Stimulated activated CD8-positive, alpha-beta memory T cell treated with anti-CD3 and anti-CD28 coated beads, Interleukin-4, amount 100 ng/mL, for 24 hours (primary cell): Measurements from ENCODE around the gene LRRC70.
"Not testable (repeated sequence)": the region's sequence is repeated elsewhere in the genome, so short reads cannot be mapped to it uniquely, and the experiment has no call there.

Experiments
- DNase-seq: peaks from one replicate; pipeline ENCODE4 v3.0.0-alpha.2; 2020; ENCODE audit warnings: low read depth

The LRRC70 gene

GRCh38 chr5:62607615-62608014 lies 29.0 kb downstream of the LRRC70 start:
- no peak for DNase-seq

GRCh38 chr5:62608529-62609511 lies 30.2 kb downstream of the LRRC70 start:
- DNase-seq, result no peak

GRCh38 chr5:62614355-62614754 lies 35.7 kb downstream of the LRRC70 start:
- DNase-seq, result no peak

- no peak for DNase-seq
These were observed 38.1 kb downstream of the LRRC70 start for GRCh38 chr5:62616615-62617277.

- DNase-seq, result no peak
These were observed 39.3 kb downstream of the LRRC70 start for GRCh38 chr5:62617943-62618342.

GRCh38 chr5:62620761-62621160 lies 42.1 kb downstream of the LRRC70 start:
- DNase-seq, result no peak

- no peak for DNase-seq
These were observed 42.7 kb downstream of the LRRC70 start for GRCh38 chr5:62621280-62621679.

- no peak for DNase-seq
These were observed 44.7 kb downstream of the LRRC70 start for GRCh38 chr5:62623271-62623670.

GRCh38 chr5:62624436-62624835 lies 45.8 kb downstream of the LRRC70 start:
- not testable (repeated sequence) for DNase-seq

- no peak for DNase-seq
These were observed 47.9 kb downstream of the LRRC70 start for GRCh38 chr5:62626534-62626933.

GRCh38 chr5:62627121-62627520 lies 48.5 kb downstream of the LRRC70 start:
- DNase-seq, result no peak

GRCh38 chr5:62627901-62628300 lies 49.3 kb downstream of the LRRC70 start:
- DNase-seq, result no peak
